Measurements from ENCODE around the gene VTCN1.
A peak's percentile ranks its signal among the peaks of the same experiment; 100 is the strongest.
"Not testable (repeated sequence)": the region's sequence is repeated elsewhere in the genome, so short reads cannot be mapped to it uniquely, and the experiment has no call there.

The VTCN1 gene

DNA sequence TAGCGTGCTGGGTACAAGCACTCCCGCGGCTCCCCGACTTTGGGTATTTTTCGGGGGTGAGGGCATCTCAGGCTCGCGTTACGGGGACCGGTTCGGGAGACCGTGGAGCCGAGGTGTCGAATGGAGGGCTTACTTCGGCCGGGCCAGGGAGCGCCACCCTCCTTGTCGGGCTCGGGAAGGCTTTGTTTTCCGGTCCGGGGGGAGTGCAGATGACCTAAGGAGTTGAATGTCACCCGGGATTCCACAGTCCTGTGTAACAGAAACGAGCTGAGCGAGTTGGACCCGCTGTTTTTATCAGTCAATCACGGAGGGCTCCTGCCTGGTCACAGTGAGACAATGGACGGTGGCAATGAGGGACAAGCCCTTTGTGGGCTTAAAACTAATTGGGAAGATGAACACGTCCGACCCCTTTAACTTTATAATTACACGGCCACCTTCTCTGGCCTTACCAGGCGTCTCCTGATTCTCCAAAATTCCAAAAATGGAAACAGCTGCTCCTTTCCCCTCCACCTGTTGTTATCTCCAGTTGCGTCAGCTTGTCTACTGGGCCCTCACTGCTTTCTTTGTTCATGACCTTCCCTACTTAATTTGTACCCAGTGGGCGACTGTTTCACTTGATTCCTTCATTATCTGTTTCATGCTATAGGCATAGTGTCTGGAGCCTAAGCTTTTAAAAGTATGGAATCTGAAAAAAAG, 88.2 kb downstream of the VTCN1 start:
- no peak for DNase-seq (ENCODE audit: low spot score)

GRCh38 chr1:117121589-117122329, 89.0 kb downstream of the VTCN1 start, which contains the start of gene TRIM45:
Gene TRIM45 (minus strand): TSS chr1:117121749. CDS start chr1:117121201, 548 bp downstream.
- peak; percentile 94 for DNase-seq (ENCODE audit: low spot score)

DNA sequence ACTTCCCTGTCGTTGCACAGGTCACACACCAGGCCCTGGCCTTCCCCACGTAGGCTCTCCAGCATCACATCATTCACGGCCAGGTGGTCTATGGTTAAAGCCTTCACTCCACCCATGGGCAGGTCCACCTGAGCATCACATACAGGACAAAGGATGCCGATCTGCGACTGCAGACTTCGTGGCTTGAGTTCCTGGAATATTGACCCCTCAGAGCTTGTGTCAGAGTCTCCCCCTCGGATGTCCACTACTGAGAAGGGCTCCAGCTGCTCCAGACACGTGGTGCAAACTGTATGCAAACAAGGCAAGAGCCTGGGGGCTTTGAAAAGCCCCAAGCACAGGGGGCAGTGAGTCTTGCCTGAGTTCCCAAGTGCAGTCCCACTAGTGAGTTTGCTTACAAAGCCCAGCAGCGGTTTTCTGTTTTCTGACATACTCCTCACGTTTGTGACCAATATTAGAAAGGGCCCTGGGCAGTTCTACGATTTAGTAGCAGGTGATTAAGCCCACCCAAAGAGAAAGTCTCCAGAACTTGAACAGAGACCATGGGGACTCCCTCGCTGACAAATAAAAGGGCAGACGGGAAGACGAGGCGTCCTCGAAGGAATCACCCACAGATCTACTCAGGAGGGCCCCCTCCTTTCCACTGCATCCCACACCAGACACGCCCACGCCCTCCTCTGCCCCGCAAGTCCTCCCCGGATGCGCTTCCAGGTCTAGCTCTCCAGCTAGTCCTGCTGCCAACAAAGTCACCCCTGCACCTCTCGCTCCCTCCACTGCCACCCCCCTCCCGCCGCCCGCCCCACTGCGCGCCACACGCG, 89.7 kb downstream of the VTCN1 start:
- no peak for DNase-seq (ENCODE audit: low spot score)

- DNase-seq (ENCODE audit: low spot score), result not testable (repeated sequence)
Measured at GRCh38 chr1:117119144-117119543, 91.6 kb downstream of the VTCN1 start.

- no peak for DNase-seq (ENCODE audit: low spot score)
Measured at GRCh38 chr1:117118137-117118536, 92.6 kb downstream of the VTCN1 start.

DNA sequence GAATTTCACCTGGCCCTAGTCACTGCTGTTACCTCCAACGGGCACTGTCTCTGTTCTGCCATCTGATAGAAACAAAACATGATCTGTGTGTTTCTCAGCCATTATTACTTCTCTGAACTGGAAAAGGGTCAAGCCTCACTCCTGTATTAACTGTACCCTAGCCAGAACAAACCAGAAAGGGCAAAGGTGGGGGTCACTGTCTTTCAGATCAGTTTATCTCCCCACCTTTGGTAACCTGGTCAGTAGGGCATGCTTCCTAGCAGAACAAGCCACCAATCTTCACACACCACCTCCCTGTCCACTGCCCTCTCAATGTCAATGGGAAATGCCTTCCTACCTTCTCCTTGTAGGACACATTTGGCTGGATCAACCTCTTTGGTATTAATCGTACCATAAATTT, 93.0 kb downstream of the VTCN1 start:
- no peak for DNase-seq (ENCODE audit: low spot score)

- no peak for DNase-seq (ENCODE audit: low spot score)
Measured at GRCh38 chr1:117116784-117117130, 94.0 kb downstream of the VTCN1 start.

GRCh38 chr1:117116090-117116783, 94.5 kb downstream of the VTCN1 start:
- DNase-seq (ENCODE audit: low spot score), result no peak

DNA sequence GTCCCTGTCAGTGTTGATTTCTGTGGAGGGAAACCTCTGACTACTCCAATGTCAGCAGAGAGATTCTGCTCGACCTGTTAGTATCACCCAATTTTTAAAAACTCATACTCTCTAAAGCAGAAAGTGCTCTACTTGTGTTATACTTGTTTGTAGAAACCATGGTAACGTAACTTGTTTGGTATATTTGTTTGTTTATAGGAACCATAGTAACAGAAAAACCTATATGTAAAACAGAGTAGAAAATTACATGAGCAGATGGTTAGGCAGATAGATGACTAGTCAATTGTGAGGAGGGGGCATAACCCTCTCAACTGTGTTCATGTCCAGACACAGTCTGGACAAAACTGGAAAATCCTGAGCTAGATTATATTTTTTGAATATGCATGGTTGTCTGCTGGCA, 95.8 kb downstream of the VTCN1 start:
- no peak for DNase-seq (ENCODE audit: low spot score)

GRCh38 chr1:117113199-117113598, 97.5 kb downstream of the VTCN1 start:
- DNase-seq (ENCODE audit: low spot score), result no peak

GRCh38 chr1:117112047-117112717, 98.5 kb downstream of the VTCN1 start:
- DNase-seq (ENCODE audit: low spot score), result no peak

DNA sequence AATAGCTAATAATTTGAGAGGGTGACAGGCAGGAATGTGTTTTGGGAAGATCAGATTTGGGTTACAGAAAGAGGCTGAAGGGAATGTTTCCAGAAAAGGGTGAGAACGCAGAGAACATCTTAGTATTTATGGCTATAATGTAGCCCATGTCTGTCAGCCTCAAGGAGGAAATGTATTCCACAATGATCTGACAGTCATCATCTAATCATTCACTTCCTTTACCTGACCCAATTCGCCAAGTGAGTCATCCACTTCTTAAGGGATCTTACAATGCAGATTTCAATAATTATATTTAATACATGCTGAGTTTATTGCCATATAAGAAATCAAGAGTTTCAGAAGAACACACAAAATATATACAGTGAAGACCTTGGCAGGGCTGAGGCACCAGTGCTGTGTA, 100.0 kb downstream of the VTCN1 start:
- peak; percentile 41 for DNase-seq (ENCODE audit: low spot score)

DNA sequence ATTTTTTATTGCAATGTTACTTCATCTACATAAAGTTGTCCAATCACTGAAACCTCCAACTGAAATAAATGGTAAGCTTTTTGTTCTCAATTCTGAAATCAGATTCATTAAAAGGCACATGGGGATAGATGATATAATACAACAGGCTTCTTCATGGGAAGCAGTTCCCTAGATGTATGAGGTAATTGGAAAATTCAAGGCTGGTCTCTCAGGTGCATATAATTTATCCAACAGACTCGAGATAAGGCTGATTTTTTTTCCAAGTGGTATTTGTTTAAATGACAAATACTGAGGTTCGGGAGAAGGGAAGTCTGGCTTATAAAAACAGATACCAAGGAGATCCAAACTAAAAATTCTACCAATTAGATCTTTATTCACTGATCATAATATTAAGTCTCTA, 103.4 kb downstream of the VTCN1 start:
- DNase-seq (ENCODE audit: low spot score), result no peak

GRCh38 chr1:117106478-117106877, 104.2 kb downstream of the VTCN1 start:
- DNase-seq (ENCODE audit: low spot score), result no peak

DNA sequence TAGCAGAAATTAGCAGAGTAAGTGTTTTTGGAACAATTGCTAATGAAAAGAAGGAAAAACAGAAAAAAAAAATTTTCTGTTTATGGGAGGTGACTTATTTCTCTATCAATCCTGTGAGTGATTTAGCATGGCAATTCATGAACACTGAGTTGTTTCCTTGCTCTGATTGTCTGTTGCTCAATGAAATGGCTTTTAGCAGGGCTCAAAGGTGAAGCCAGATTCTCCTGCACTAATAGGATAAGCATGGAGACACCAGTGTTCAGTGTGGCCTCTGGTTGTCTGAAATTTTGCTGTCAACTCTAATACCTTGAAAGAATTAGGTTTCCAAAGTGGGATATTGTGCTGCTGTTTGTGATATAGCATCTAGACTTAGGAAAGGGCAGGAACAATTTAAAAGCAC, 105.0 kb downstream of the VTCN1 start:
- DNase-seq (ENCODE audit: low spot score), result no peak

DNA sequence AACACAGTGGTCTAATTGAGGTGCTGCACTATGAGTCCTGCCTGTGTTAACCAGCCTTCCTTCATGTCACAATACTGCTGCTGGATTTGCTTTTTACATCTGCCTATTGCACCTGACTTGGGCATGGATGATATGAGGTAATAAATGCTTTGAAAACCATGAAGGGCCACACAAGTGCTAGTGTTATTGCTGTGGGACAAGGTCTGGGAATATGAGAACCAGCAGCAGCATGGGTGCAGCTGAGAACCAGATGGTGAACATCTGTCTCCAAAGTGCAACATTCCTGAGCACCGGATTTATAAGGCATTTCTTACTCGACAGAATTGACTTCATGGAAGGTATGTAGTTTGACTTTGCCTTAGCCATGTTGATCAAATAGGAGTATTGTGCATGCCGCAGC, 105.7 kb downstream of the VTCN1 start:
- DNase-seq (ENCODE audit: low spot score), result no peak

- not testable (repeated sequence) for DNase-seq (ENCODE audit: low spot score)
Measured at GRCh38 chr1:117101858-117102257, 108.9 kb downstream of the VTCN1 start.

- DNase-seq (ENCODE audit: low spot score), result no peak
Measured at GRCh38 chr1:117101334-117101733, 109.4 kb downstream of the VTCN1 start.

- no peak for DNase-seq (ENCODE audit: low spot score)
Measured at GRCh38 chr1:117098287-117098890, 112.3 kb downstream of the VTCN1 start.

DNA sequence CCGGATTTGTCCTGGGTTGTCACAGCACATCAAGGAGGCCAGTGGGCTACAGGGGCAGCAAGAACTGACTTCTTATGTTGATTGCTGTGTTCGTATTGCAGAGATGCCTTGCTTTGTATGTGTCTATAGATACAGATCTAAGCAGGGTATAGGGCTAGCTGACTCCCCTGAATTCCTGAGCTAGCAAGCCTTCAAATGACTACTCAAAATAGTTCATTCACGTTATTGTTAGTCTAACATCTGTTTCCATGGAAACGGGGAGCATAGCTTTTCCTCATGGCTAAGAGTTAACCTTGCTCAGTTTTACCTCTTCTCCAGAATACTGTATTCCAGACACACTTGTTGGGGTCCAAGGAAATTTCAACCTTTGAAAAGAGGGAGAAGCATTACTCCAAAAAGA, 113.3 kb downstream of the VTCN1 start:
- DNase-seq (ENCODE audit: low spot score), result no peak

GRCh38 chr1:117096951-117097408, 113.7 kb downstream of the VTCN1 start:
- no peak for DNase-seq (ENCODE audit: low spot score)
